HG03280 (cell line): ENCODE measurements around the gene ADCY2.

Source experiments
- ATAC-seq: cut with Tn5 transposase; IDR thresholded peaks from one replicate; pipeline ENCODE4 v1.9.1; 2021; ENCODE audit warnings: mild to moderate bottlenecking, moderate library complexity; ENCODE audit not compliant: unreplicated experiment

ADCY2 gene

GRCh38 chr5:7500256-7500655 lies 104.3 kb downstream of the ADCY2 start:
- ATAC-seq, result no peak

GRCh38 chr5:7501061-7501460 lies 105.1 kb downstream of the ADCY2 start:
- no peak for ATAC-seq

GRCh38 chr5:7503564-7503963 lies 107.6 kb downstream of the ADCY2 start:
- no peak for ATAC-seq

- no peak for ATAC-seq
Observed at GRCh38 chr5:7515284-7515914, 119.5 kb downstream of the ADCY2 start.

DNA sequence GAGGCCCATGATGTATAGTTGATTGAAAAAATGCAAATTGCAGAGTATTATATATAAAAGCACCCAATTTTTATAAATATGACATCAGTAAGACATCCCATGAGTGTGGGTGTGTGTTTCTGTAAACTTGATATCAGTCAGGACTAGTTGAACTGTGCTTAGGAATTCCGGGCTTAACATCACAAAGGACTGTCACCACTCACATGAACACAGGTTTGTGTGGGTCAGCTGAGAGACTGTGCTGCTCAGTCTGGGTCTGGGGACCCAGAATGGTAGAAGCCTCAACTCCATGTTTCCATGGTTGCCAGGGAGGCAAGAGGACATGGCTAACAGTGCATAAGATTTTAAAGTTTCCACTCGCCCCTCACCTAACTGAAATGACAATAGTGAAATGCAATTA lies 120.3 kb downstream of the ADCY2 start:
- ATAC-seq, result no peak

GRCh38 chr5:7517006-7517405 lies 121.1 kb downstream of the ADCY2 start:
- ATAC-seq, result no peak

DNA sequence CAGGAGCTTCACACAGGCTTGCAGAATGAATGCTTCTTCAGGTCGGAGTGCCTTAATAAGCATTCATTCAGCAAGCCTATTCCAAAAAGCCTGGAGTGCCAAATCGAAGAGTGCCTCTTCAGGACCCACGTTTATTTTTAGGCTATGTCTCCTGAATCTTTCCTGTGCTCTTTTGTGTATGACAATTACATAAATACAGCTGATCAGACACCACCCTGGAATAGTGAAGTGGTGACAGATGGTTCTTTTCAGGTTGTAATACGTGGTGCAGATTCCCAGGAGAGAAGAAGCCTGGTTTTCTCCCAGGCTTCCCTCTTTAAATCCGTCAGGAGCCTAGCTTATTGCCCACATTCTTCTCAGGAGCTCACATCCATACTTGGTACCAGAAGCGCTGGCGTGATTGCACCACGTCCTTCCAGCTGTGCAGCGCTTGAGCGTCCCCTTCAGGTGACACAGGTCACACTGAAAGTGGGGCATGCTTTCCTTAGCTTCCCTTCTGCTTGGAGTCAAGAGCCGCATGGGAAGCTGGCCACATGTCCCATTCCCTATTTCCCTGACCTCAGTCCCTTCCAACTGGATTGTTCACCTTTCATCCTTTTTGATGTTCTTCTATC lies 123.1 kb downstream of the ADCY2 start:
- ATAC-seq, result no peak

DNA sequence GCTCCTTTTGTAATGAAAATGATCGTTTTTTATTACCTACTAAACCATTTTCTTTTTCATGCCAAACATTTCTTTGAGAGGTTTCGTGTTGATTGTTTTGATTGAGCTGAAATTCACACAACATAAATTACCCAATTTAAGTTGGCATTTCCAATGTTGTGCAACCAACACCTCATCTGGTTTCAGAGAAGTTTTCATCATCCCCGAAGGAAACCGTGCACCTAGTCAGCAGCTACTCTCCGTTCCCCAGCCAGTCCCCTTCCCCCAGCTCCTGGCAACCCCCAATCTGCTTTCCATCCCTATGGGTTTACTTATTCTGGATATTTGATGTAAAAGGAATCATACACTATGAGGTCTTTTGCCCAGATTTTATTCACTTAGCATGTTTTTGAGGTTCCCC lies 123.6 kb downstream of the ADCY2 start:
- ATAC-seq, result no peak

DNA sequence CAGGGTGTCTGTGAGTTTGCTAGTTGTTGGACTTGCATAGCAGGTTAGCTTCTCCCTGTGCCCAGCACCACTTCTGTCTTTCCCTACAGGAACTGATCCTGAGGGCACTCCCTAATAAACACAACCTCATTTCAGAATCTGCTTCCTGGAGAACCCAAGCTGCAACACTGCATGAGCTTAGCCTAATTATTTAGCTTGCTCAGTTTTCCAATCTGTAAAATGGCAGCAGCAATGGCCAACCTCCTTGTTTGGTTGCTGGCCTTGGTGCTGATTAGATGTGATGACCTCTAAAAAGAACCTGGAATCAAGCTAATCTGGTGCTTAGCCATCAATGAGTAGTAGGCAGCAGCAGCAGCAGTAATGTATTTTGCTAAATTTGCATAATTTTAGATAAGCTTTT lies 133.9 kb downstream of the ADCY2 start:
- no peak for ATAC-seq

- ATAC-seq, result no peak
Observed at GRCh38 chr5:7533941-7534340, 138.0 kb downstream of the ADCY2 start.

DNA sequence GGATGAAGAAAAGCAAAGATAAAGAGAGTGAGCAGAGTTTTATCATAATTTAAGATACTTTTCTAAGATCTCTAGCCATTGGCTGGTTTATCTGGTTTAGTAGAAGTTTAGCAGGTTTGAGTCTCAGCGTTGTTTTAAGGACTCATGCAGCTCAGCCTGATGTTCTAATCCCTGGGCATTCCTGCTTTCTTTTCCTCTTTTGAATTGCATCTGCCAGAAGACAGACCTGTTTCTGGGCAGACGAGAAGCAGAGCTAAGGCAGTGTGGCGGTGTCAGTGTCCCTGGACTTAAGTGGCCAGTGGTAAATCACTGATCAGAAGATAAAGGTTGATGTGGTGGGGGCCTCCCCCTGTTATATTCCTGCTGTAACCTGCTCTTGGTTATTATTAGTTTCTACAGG lies 138.6 kb downstream of the ADCY2 start:
- ATAC-seq, result no peak

GRCh38 chr5:7537573-7537972 lies 141.6 kb downstream of the ADCY2 start:
- no peak for ATAC-seq

- no peak for ATAC-seq
Observed at GRCh38 chr5:7539571-7539970, 143.6 kb downstream of the ADCY2 start.

GRCh38 chr5:7540736-7541485 lies 145.0 kb downstream of the ADCY2 start:
- ATAC-seq, result no peak

- no peak for ATAC-seq
Observed at GRCh38 chr5:7541898-7542297, 146.0 kb downstream of the ADCY2 start.

DNA sequence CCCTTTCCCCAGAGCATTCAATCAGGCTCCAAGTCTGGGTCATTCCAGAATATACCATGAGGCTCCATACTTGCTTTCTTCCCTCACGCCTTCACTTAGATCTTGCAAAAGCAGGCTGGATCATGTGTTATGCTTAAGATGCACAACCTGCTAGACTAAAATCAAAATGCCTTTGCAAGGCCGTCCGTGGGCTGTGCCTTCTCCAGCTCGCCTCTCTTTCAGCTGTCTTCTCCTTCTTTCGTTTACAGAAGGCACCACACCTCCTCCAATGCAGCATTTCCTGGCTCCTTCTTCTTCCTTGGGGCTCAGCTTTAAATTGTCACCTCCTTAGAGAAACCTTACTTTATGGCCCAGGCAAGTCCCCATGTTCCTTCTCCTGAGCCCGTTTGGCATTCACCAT lies 150.6 kb downstream of the ADCY2 start:
- no peak for ATAC-seq

GRCh38 chr5:7548596-7548995 lies 152.7 kb downstream of the ADCY2 start:
- ATAC-seq, result no peak

GRCh38 chr5:7565559-7565958 lies 169.6 kb downstream of the ADCY2 start:
- no peak for ATAC-seq

DNA sequence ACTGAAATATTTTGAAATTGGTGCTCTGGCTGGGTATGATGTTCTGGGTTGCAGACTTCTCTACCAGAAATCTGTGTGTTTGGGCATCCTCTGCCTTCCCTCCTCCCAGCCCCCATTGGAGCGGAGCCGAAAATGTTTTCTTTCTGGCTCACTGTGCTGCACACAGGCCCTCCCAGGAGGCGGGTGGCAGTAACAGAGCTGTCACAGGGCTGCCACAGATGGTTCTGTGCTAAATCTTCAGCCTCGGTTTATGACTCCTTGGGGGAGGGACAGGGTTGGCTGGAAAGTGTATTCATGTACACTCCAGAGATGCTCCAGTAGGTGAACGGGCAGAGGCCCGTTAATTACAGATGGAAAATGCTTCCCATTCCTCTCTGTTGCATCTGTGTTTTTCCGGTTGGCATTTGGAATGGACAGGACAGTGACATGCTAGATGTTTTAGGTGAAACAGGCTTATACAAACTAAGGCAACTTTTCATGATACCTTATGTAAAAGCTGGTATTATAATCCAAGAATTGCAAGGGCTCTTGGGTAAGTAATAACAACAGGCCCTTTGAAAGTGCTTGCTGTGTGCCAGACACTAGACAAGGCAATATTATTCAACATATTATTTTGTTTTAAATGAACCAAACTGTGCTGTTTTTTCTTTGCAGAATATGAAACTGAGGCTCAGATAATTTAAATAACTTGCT lies 180.2 kb downstream of the ADCY2 start:
- no peak for ATAC-seq

- ATAC-seq, result no peak
Observed at GRCh38 chr5:7577381-7577780, 181.4 kb downstream of the ADCY2 start.

DNA sequence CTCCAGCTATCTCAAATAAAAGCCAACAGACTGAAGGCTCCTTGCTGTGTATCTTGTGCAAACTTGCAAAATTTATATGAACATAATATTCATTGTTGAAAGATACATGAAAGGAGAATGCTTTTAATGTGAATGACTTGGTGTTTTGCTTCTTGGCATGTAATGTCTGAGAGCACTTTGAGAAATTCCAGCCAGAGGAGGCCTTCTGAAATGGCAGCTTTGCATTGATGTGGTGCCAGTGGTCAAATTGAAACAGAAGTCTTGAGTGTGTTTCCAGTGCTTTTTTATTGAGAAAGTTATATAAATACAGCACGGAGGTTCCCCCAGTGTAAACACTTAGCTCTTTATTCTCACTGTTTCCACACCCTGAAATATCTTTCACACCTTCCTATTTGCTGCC lies 182.1 kb downstream of the ADCY2 start:
- ATAC-seq, result no peak

GRCh38 chr5:7584749-7585148 lies 188.8 kb downstream of the ADCY2 start:
- no peak for ATAC-seq
